ENCODE data around the gene C2CD2.
"Not testable (repeated sequence)": the region's sequence is repeated elsewhere in the genome, so short reads cannot be mapped to it uniquely, and the experiment has no call there.

C2CD2 gene

GRCh38 chr21:41953831-41954653, at the start of gene C2CD2:
Gene C2CD2 (minus strand): TSS chr21:41954018. CDS start chr21:41953648, 370 bp downstream.
- peak; percentile 21 for DNase-seq (ENCODE audit: low read depth)

DNA sequence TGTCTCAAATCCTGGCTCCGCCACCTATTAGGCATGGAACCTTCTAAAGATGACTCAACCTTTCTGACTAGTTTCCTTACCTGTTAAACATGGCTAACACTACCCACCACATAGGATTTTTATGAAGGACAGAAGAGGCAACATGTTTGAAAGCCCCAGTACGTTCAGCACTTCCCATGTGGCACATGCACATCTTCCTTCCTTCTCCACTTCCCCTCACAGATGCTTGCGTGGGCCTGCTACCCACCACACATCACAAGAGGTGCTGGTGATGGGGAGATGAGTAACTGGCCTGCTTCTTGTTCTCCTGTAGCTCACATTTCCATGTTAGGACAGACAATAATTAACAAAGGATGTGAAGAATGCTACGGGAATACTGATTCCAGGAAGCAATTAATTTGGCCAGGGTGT, 49.2 kb upstream of the C2CD2 start:
- peak; percentile 29 for DNase-seq (ENCODE audit: low read depth)

DNA sequence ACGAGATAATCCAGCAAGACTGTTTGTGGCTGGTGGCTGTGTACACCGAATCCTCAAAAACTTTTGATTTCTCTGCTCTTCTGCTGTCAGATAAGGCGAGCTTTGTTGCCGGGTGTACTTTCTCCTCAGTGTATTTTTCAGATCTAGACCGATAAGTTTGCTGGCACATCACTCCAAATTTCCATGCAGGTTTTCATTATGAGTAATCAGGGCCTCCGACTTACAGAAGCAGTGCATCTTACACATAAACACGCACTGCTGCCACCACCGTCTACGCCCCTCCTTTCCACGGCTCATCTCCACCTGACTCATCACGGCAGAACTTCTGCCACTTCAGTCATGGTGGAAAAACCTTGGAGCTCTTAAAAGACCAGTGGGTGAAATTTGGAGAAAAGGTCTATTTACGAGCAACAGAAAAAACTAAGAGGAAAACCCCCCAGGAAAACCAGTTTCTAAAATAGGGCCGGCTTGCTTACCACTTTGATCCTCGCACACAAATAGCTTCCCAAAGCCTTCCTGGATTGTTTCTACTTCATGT, 48.7 kb upstream of the C2CD2 start:
- peak; percentile 71 for DNase-seq (ENCODE audit: low read depth)

- DNase-seq (ENCODE audit: low read depth): no peak
Observed at GRCh38 chr21:42001781-42002180, 48.0 kb upstream of the C2CD2 start.

DNA sequence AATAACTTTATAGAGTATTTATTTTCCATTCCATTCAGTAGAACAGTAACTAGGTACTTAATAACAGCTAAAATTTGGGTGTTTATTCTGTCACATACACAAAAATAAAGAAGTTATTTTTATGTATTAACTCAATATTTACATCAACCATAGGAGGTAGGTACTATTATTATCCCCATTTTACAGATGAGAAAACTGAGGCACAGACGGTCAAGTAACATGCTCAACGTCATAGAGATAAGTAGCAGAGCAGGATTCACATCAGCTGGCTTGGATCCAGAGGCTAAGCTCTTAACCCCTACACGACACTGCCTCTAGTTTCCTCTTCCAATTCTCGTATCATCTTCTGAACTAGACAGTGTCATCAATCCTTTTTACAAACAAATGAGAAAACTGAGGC, 47.1 kb upstream of the C2CD2 start:
- no peak for DNase-seq (ENCODE audit: low read depth)

- DNase-seq (ENCODE audit: low read depth): no peak
Observed at GRCh38 chr21:41997657-41998056, 43.8 kb upstream of the C2CD2 start.

- DNase-seq (ENCODE audit: low read depth): no peak
Observed at GRCh38 chr21:41995577-41995976, 41.8 kb upstream of the C2CD2 start.

DNA sequence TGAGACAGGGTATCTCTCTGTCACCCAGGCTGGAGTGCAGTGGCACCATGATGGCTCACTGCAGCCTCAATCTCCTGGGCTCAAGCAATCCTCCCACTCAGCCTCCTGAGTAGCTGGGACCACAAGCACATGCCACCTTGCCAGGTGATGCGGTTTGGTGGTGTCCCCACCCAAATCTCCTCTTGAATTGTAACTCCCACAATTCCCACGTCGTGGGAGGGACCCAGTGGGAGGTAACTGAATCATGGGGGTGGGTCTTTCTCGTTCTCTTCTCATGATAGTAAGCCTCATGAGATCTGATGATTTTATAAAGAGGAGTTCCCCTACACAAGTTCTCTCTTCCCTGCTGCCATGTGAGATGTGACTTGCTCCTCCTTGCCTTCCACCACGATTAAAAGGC, 40.8 kb upstream of the C2CD2 start:
- not testable (repeated sequence) for DNase-seq (ENCODE audit: low read depth)

DNA sequence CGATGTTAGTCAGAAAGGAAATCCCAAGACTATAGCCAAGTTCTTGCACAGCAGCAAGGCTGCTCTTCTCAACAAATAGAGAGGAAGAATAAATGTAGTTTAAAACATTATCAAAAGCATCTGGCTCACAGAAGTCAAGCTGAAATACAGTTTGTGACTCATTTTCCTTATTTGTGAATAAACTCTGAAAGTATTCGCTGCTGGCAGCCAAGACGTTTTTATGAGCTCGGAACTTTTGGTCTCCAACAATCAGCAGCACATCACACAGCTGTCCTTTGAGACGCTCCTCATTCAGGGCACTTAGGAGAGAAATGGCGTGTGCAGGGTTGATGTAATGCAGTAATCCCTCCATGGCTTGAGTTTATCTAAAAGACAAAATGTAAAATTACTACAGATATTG, 39.9 kb upstream of the C2CD2 start:
- no peak for DNase-seq (ENCODE audit: low read depth)

- no peak for DNase-seq (ENCODE audit: low read depth)
Observed at GRCh38 chr21:41992576-41992975, 38.8 kb upstream of the C2CD2 start.

DNA sequence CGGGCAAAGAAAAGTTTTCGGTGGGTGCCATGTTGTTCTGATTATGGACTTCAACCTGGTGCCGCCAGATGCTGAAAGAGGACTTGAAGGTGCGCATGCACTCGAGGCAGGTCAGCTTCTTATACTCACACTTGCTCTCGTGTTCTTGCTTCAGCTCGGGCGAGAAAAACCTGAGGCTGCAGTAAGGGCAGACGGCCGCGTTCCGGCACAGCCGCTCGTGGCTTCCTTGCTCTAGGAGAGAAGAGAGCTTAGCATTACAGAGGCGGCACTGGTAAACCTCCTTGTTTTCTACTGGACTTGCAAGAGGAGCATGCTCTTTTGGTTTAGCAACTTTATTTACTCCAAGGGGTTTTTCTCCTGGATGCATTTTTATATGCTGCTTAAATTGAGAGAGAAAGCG, 37.8 kb upstream of the C2CD2 start:
- DNase-seq (ENCODE audit: low read depth): no peak

- no peak for DNase-seq (ENCODE audit: low read depth)
Observed at GRCh38 chr21:41989698-41990097, 35.9 kb upstream of the C2CD2 start.

DNA sequence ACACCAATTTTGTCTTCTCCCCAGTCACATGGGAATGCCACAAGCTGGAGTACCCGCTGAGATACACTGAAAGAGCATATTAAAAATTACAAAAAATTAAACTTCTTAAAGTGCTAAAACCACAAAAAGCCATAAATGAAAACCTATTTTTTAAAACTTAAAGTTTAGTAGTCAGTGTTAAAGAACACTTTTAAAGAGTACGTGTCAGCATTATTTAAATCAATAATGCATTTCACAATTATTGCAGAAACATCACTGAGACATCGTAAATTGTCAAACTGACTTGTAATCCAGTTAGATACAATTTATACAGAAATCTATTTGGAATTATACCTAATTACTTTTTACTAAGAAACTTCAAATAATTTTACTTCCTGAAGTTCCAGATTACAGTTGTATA, 33.5 kb upstream of the C2CD2 start:
- no peak for DNase-seq (ENCODE audit: low read depth)

DNA sequence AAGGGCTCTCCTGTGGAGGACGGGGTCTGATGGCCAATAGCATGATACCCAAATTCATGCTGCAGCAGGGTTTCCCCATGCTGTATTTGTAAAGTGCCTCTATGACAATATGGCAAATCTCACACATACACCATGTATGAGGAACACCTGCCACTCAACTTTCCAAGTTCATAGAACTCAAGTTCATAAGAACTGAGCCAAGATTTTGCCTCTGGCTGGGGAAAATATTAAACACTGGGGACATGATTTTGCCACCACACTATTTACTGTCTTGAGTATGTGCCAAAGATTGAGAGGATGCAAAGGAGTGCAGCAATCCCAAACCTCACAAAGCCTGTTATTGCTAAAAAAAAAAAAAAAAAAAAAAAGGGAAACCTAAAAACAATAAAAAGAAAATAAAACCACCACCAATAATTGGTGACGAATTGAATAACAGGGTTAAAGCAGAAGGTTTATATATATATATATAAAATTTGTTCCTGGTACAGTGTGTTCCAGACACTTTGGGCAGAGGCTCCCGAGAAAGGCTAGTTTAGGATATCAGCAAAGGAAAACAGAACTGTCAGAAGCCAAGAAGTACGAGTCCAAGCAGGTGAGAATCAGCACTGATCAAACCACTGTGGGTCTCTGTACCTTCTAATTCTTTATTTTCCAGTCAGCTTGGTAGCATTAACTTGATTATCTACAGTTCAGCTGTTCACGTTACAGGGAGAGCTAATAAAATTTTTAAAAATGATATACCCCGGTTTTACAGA, 32.0 kb upstream of the C2CD2 start:
- DNase-seq (ENCODE audit: low read depth): no peak

DNA sequence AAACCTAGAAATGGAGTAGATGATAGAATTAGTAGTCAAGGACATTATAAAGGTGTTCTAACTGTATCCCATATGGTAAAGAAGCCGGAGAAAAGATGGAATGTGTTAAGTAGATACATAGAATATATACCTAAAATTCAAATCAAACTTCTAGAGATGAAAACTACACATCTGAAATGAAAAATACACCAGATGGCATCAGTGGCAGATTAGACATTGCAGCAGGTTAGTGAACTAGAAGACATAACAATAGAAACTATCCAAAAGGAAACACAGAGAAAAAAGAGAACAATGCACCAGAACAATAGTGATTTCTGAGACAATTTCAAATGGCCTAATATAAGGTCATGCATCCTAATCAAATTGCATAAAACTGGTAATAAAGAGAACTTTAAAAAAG, 29.4 kb upstream of the C2CD2 start:
- no peak for DNase-seq (ENCODE audit: low read depth)

DNA sequence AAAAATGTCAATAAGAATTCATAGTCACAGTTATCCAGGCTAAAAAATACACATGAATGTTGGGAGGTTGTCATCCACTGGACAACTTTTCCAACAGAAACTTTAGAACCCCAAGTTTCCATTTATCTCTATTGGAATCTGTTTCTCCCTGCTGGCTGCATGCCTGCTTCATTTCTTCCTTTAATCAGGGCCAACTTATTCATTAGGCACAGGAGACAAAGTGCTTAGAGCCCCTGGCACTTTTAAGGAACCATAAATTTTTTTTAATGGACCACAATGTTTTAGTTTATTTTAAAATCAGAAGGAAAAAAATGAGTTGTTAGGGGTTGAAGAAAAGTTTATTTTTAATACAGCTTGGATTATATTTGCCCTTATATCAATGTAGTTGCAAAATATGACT, 26.7 kb upstream of the C2CD2 start:
- DNase-seq (ENCODE audit: low read depth): no peak

- DNase-seq (ENCODE audit: low read depth): no peak
Observed at GRCh38 chr21:41979751-41980369, 26.0 kb upstream of the C2CD2 start.

DNA sequence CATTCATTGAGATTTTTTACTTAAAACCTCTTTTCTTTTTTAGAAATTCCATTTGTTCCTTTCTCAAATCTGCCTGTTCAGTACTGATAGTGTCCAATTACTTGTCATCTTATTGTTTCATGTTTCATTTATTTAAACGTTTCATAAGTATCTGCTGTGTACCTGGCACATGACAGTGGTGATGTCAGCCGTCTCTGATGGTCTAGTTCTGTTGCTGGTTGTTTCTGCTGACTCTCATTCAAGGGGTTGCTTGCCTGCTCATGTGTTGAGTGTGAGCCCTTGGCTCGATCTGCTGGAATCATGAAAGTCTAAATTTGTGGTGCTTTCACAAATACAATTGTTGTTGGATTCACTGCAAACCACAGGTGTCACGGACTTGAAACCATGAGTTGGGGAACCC, 25.5 kb upstream of the C2CD2 start:
- no peak for DNase-seq (ENCODE audit: low read depth)

DNA sequence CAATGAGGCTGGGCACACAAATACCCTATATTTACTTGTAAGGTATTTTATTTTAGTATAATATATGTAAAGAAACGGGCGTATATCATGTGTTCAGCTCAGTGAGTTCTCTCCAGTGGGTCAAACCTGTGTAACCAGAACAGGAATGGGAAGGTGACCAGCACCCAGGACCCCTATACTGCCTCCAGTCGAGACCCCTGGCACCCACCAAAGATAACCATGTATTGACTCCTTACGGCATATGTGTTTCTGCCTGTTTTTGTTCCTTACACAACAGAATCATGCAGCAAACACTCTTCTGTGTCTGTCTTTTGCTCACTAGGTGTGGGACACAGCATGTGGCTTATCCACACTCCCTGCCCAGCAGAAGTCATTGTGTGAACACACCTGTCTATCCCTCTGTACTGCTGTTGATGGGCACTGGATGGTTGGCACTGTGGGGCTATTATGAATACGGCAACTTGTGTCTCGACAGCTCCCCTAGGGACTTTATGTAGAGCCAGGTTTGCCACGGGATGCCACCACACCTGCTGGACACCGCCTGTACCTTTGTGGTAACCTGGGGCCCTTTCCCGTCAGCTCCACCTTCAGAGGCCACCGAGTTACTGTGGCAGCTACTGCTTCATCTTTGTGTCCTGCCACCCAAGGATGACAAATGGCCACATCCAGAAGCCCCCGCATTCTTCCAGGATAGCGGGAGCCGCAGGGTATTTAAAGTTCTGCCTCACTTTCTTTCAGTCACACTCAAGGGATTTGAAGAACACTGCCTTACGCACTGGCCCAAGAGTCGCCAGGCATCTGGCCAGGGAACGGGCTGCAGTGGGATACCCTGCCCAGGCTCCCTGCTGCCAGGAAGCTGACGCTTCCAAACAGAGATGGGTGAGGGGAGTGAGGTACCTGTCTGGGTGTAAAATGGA, 23.5 kb upstream of the C2CD2 start:
- DNase-seq (ENCODE audit: low read depth): no peak

- no peak for DNase-seq (ENCODE audit: low read depth)
Observed at GRCh38 chr21:41976611-41977010, 22.8 kb upstream of the C2CD2 start.

DNA sequence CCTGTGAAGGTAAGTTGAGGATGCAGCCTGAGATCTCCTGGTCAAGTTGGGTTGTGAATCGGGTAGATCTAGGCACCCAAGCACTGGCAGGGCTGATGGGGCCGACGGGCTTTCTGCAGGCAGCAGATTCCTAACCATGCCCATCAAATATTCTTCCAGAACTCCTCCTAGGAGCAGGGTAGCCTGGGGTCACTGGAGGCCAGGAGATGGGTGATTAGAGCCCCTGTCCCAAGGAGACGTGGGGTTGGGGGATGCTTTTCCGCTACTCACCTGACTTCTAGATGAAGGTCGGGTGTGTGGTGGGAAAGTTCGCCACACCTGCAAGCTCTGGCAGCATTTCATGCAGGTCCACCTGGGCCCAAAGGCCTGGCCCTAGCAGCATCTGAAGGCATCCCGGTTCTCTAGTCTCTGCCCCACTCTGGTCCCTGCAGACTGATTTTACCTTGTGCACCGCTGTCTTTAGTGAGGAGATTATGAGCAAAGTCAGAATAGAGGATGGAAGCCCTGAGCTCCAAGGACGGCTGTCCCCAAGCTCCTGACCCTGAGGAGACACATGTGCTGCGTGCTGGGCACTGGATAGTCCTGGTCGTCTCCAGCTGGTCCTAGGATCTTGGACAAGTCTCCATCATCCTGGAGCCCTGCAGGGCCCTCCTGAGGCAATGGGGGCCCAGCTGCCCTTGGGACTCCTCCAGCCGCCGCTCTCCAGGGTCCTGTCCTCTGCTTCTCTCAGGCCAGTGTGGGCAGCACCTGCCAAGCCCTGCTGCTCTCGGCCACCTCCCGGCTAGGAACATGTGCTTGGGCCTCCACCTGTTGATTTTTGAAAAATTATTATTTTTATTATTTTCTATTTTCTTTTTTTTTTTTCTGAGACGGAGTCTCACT, 21.8 kb upstream of the C2CD2 start:
- DNase-seq (ENCODE audit: low read depth): no peak

Measured in activated T-cell treated with anti-CD3 and anti-CD28 coated beads for 48 hours (primary cell).